Trophoblast cell (in vitro differentiated cells and primary cell): ENCODE measurements around the gene HNRNPU.

ENCODE experiments used
- DNase-seq, 2 donors: peaks; one replicate each; pipeline ENCODE4 v3.0.0-alpha.2; 2016
- H2AFZ ChIP-seq: 2 replicates; pipeline ENCODE4 v1.6.1; 2013; ENCODE audit warnings: low read length, moderate library complexity, mild to moderate bottlenecking; ENCODE audit not compliant: insufficient read depth, poor library complexity
- H2AK5ac ChIP-seq: 2 replicates; pipeline ENCODE4 v1.6.1; 2013; ENCODE audit warnings: mild to moderate bottlenecking, low read length
- H2BK120ac ChIP-seq: 2 replicates; pipeline ENCODE4 v1.6.1; 2013; ENCODE audit warnings: low read length, mild to moderate bottlenecking, moderate library complexity; ENCODE audit not compliant: insufficient read depth, poor library complexity
- H2BK12ac ChIP-seq: 2 replicates; pipeline ENCODE4 v1.6.1; 2013; ENCODE audit warnings: mild to moderate bottlenecking, low read length, moderate library complexity
- H2BK5ac ChIP-seq: 2 replicates; pipeline ENCODE4 v1.6.1; 2013; ENCODE audit warnings: low read length, low read depth, moderate library complexity, mild to moderate bottlenecking; ENCODE audit not compliant: poor library complexity
- H3K14ac ChIP-seq: 2 replicates; pipeline ENCODE4 v1.6.1; 2013; ENCODE audit warnings: mild to moderate bottlenecking, low read length
- H3K18ac ChIP-seq: 2 replicates; pipeline ENCODE4 v1.6.1; 2013; ENCODE audit warnings: mild to moderate bottlenecking, low read length
- H3K23ac ChIP-seq: 2 replicates; pipeline ENCODE4 v1.6.1; 2013; ENCODE audit warnings: low read length
- H3K27ac ChIP-seq: 2 replicates; pipeline ENCODE4 v1.5.1; 2013; ENCODE audit warnings: low read depth, mild to moderate bottlenecking, inconsistent platforms, low read length, moderate library complexity
- H3K27me3 ChIP-seq: 2 replicates; pipeline ENCODE4 v1.6.1; 2013; ENCODE audit warnings: inconsistent platforms, mild to moderate bottlenecking, low read length, moderate library complexity; ENCODE audit not compliant: insufficient read depth
- H3K36me3 ChIP-seq, 2 experiments: 1 replicate in 1 of 2; 2 replicates in 1 of 2; pipeline ENCODE4 v1.6.1; 2013; ENCODE audit warnings: low read length in 2 of 2, mild to moderate bottlenecking in 2 of 2, moderate library complexity in 1 of 2; ENCODE audit not compliant: insufficient read depth in 2 of 2, control insufficient read depth in 1 of 2
- H3K4ac ChIP-seq: 2 replicates; pipeline ENCODE4 v1.6.1; 2013; ENCODE audit warnings: low read depth, mild to moderate bottlenecking, low read length, moderate library complexity
- H3K4me1 ChIP-seq, 2 experiments: 1 replicate in 1 of 2; 2 replicates in 1 of 2; pipeline ENCODE4 v1.6.1; 2013; ENCODE audit warnings: low read length in 2 of 2, mild to moderate bottlenecking in 2 of 2, moderate library complexity in 1 of 2; ENCODE audit not compliant: insufficient read depth in 2 of 2, control insufficient read depth in 1 of 2
- H3K4me2 ChIP-seq: 2 replicates; pipeline ENCODE4 v1.6.1; 2013; ENCODE audit warnings: inconsistent platforms, mild to moderate bottlenecking, low read length, moderate library complexity
- H3K4me3 ChIP-seq: 2 replicates; pipeline ENCODE4 v1.5.1; 2013; ENCODE audit warnings: mild to moderate bottlenecking, low read depth, low read length, inconsistent platforms
- H3K79me1 ChIP-seq: one replicate; pipeline ENCODE4 v1.6.1; 2013; ENCODE audit warnings: low read length
- H3K79me2 ChIP-seq: 2 replicates; pipeline ENCODE4 v1.6.1; 2013; ENCODE audit warnings: low read length, mild to moderate bottlenecking; ENCODE audit not compliant: control insufficient read depth, insufficient read depth, poor library complexity
- H3K9ac ChIP-seq: 2 replicates; pipeline ENCODE4 v1.6.1; 2013; ENCODE audit warnings: mild to moderate bottlenecking, low read length
- H3K9me3 ChIP-seq: 2 replicates; pipeline ENCODE4 v1.6.1; 2013; ENCODE audit warnings: low read depth, mild to moderate bottlenecking, control low read depth, inconsistent platforms, low read length; ENCODE audit not compliant: insufficient read depth
- H4K12ac ChIP-seq: 2 replicates; pipeline ENCODE4 v1.6.1; 2013; ENCODE audit warnings: low read depth, mild to moderate bottlenecking, low read length, moderate library complexity
- H4K8ac ChIP-seq: 2 replicates; pipeline ENCODE4 v1.6.1; 2013; ENCODE audit warnings: low read depth, mild to moderate bottlenecking, low read length, moderate library complexity
- H4K91ac ChIP-seq: one replicate; pipeline ENCODE4 v1.6.1; 2013; ENCODE audit warnings: low read depth, mild to moderate bottlenecking, low read length, moderate library complexity
- WGBS: extraction: QIAGEN DNeasy Blood & Tissue Kit; methylation state at CpG from one replicate; pipeline ENCODE4 v1.1.7; 2013; ENCODE audit warnings: missing lambda C conversion rate; ENCODE audit not compliant: insufficient read length, insufficient coverage; ENCODE audit errors: extremely low coverage; 5-methylcytosine and 5-hydroxymethylcytosine counted together

HNRNPU gene

GRCh38 chr1:244852694-244853093 lies 11.6 kb downstream of the HNRNPU start:
- Histone ChIP-seq H3K4me3 (no peak overlapping the region), H3K4me1 (no peaks in the 10 kb centered on the region), H4K12ac (no peak overlapping the region), H3K9me3 (no peaks in the 10 kb centered on the region), H3K27me3 (no peaks in the 10 kb centered on the region), H2BK120ac (no peak overlapping the region), H3K27ac (no peak overlapping the region), H3K18ac (no peak overlapping the region), H2BK5ac (no peak overlapping the region), H4K8ac (no peak overlapping the region), H3K9ac (no peak overlapping the region), H4K91ac (no peak overlapping the region), H3K36me3 (peaks cover 9 to 26% of the 10 kb centered on the region in 2 experiments), H3K14ac (no peak overlapping the region), H3K23ac (no peak overlapping the region), H3K79me1 (no peaks in the 10 kb centered on the region), H3K79me2 (no peaks in the 10 kb centered on the region), H3K4ac (no peak overlapping the region), H3K4me2 (no peak overlapping the region), H2AK5ac (no peak overlapping the region), H2BK12ac (no peak overlapping the region), H2AFZ (no peak overlapping the region)
- DNase-seq: no peak
- no CpG with 5 or more reads among the region's 1 CpG for WGBS

GRCh38 chr1:244851546-244852231 lies 12.7 kb downstream of the HNRNPU start:
- Histone ChIP-seq H2BK120ac (no peak overlapping the region), H4K12ac (no peak overlapping the region), H3K79me1 (no peaks in the 10 kb centered on the region), H3K4ac (no peak overlapping the region), H3K27ac (no peak overlapping the region), H4K91ac (no peak overlapping the region), H3K9ac (no peak overlapping the region), H3K4me1 (no peaks in the 10 kb centered on the region), H2AFZ (no peak overlapping the region), H2BK12ac (no peak overlapping the region), H4K8ac (no peak overlapping the region), H2AK5ac (no peak overlapping the region), H3K79me2 (no peaks in the 10 kb centered on the region), H3K4me2 (no peak overlapping the region), H3K27me3 (no peaks in the 10 kb centered on the region), H3K23ac (no peak overlapping the region), H2BK5ac (no peak overlapping the region), H3K14ac (no peak overlapping the region), H3K4me3 (no peak overlapping the region), H3K36me3 (peaks cover 5 to 19% of the 10 kb centered on the region in 2 experiments), H3K9me3 (no peaks in the 10 kb centered on the region), H3K18ac (no peak overlapping the region)
- DNase-seq: no peak
- no CpG with 5 or more reads among the region's 4 CpGs for WGBS

DNA sequence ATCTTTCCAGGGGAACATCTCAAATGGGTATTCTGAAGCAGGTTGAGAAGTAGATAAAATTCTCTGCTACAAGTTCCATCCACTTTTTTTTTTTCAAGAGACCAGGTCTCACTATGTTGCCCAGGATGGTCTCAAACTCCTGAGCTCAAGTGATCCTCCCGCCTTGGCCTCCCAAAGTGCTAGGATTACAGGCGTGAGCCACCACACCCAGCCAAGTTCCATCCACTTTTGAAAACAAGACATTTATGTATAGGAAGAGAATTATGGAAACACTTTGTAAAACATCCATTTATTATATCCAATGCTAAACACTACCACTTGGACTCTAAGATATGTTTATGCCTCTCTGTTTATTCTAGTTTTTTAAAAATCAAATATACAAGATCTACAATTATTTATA lies 13.4 kb downstream of the HNRNPU start:
- no peak overlapping the region for H2BK12ac ChIP-seq
- no peak overlapping the region for H3K4me2 ChIP-seq
- no peak overlapping the region for H3K9ac ChIP-seq
- H4K91ac ChIP-seq: no peak overlapping the region
- no peaks in the 10 kb centered on the region for H3K79me1 ChIP-seq
- no peaks in the 10 kb centered on the region for H3K9me3 ChIP-seq
- H3K18ac ChIP-seq: no peak overlapping the region
- peaks cover 8 to 20% of the 10 kb centered on the region in 2 experiments for H3K36me3 ChIP-seq
- no peak overlapping the region for H4K8ac ChIP-seq
- H2BK5ac ChIP-seq: no peak overlapping the region
- H3K4me3 ChIP-seq: no peak overlapping the region
- no peak overlapping the region for H2BK120ac ChIP-seq
- no peak overlapping the region for H4K12ac ChIP-seq
- no peak overlapping the region for H2AK5ac ChIP-seq
- no peak overlapping the region for H2AFZ ChIP-seq
- H3K14ac ChIP-seq: no peak overlapping the region
- no peaks in the 10 kb centered on the region for H3K79me2 ChIP-seq
- H3K27me3 ChIP-seq: no peaks in the 10 kb centered on the region
- H3K27ac ChIP-seq: no peak overlapping the region
- no peak overlapping the region for H3K4ac ChIP-seq
- H3K23ac ChIP-seq: no peak overlapping the region
- no CpG with 5 or more reads among the region's 2 CpGs for WGBS
- no peaks in the 10 kb centered on the region for H3K4me1 ChIP-seq
- no peak for DNase-seq

GRCh38 chr1:244850099-244850852 lies 14.1 kb downstream of the HNRNPU start:
- Histone ChIP-seq H4K91ac (no peak overlapping the region), H3K4ac (no peak overlapping the region), H3K14ac (no peak overlapping the region), H3K4me3 (no peak overlapping the region), H3K18ac (no peak overlapping the region), H3K4me1 (no peaks in the 10 kb centered on the region), H3K27ac (no peak overlapping the region), H4K8ac (no peak overlapping the region), H3K4me2 (no peak overlapping the region), H2BK12ac (no peak overlapping the region), H2BK120ac (no peak overlapping the region), H3K79me1 (no peaks in the 10 kb centered on the region), H3K9me3 (no peaks in the 10 kb centered on the region), H3K36me3 (peaks cover 10 to 19% of the 10 kb centered on the region in 2 experiments), H3K9ac (no peak overlapping the region), H3K27me3 (no peaks in the 10 kb centered on the region), H2AFZ (no peak overlapping the region), H2BK5ac (no peak overlapping the region), H4K12ac (no peak overlapping the region), H2AK5ac (no peak overlapping the region), H3K23ac (no peak overlapping the region), H3K79me2 (no peaks in the 10 kb centered on the region)
- no peak for DNase-seq
- no CpG with 5 or more reads among the region's 3 CpGs for WGBS
